Right atrium auricular region (tissue), 2 donors: ENCODE measurements around the gene GRPEL2. TPM values are rescaled to one million over a fixed set of nuclear protein-coding genes. Genes with fewer than 3 reads are reported as not detected.

Experiments
- DNase-seq: peaks from one replicate; pipeline ENCODE4 v3.0.0-alpha.2; 2019; ENCODE audit warnings: low spot score
- H3K27ac ChIP-seq, 2 donors: fragments of 200-600 bp; sonication (generic); 1 replicate in 1 of 2; 2 replicates in 1 of 2; pipeline ENCODE4 v1.5.1; 2016 to 2019
- H3K27me3 ChIP-seq, 2 donors: fragments of 200-600 bp; sonication (generic); one replicate each; pipeline versions ENCODE4 v1.5.1 to v1.6.0; 2017 to 2019
- H3K36me3 ChIP-seq: fragments of 200-600 bp; sonication (generic); one replicate; pipeline ENCODE4 v1.5.1; 2016
- H3K4me1 ChIP-seq, 2 donors: fragments of 200-600 bp; sonication (generic); one replicate each; pipeline versions ENCODE4 v1.5.1 to v1.6.0; 2017 to 2019
- H3K4me3 ChIP-seq, 2 donors: fragments of 200-600 bp; sonication (generic); 1 replicate in 1 of 2; 2 replicates in 1 of 2; pipeline ENCODE4 v1.5.1; 2017 to 2019; ENCODE audit warnings: mild to moderate bottlenecking in 1 of 2, moderate library complexity in 1 of 2
- H3K9me3 ChIP-seq, 2 donors: fragments of 200-600 bp; sonication (generic); one replicate each; pipeline ENCODE4 v1.5.1; 2019
- CTCF ChIP-seq, 2 donors: fragments of 200-600 bp; sonication (generic); IDR thresholded peaks; one replicate each; pipeline ENCODE4 v1.5.1; 2019; ENCODE audit warnings: antibody characterized with exemption in 2 of 2
- total RNA-seq, 2 donors: library from RNA; depleted of rRNA; stranded (reverse); fragments of >200 nt; gene quantifications; one replicate each; pipeline ENCODE4 v1.1.0, GENCODE V29; 2016

GRPEL2 gene
- total RNA-seq, 2 donors from 2014 or later, result 6.9 to 10.7 TPM

GRCh38 chr5:149340920-149341319 is 4.4 kb upstream of the GRPEL2 start:
- no peak for DNase-seq
- H3K4me3 ChIP-seq, result no peak overlapping the region
- TF ChIP-seq CTCF (IDR thresholded peaks at IDR 0.05), result no peak
- no peaks in the 10 kb centered on the region for H3K27me3 ChIP-seq
- H3K9me3 ChIP-seq, result no peaks in the 10 kb centered on the region
- H3K36me3 ChIP-seq, result peaks cover 48% of the 10 kb centered on the region
- no peak overlapping the region for H3K27ac ChIP-seq
- peaks cover 0 to 16% of the 10 kb centered on the region in 2 donors for H3K4me1 ChIP-seq

GRCh38 chr5:149341876-149342275 is 3.4 kb upstream of the GRPEL2 start:
- H3K9me3 ChIP-seq, result no peaks in the 10 kb centered on the region
- no peaks in the 10 kb centered on the region for H3K27me3 ChIP-seq
- no peak for TF ChIP-seq CTCF (IDR thresholded peaks at IDR 0.05)
- peaks cover 39% of the 10 kb centered on the region for H3K36me3 ChIP-seq
- no peak overlapping the region for H3K27ac ChIP-seq
- DNase-seq, result no peak
- peaks cover 0 to 22% of the 10 kb centered on the region in 2 donors for H3K4me1 ChIP-seq
- no peak overlapping the region for H3K4me3 ChIP-seq

GRCh38 chr5:149344151-149344550 is 1.1 kb upstream of the GRPEL2 start:
- TF ChIP-seq CTCF (IDR thresholded peaks at IDR 0.05), result no peak
- Histone ChIP-seq H3K36me3 (peaks cover 41% of the 10 kb centered on the region), H3K27me3 (no peaks in the 10 kb centered on the region), H3K9me3 (no peaks in the 10 kb centered on the region), H3K27ac (peak overlapping the region in 1 of 2 donors; percentile 86), H3K4me3 (no peak overlapping the region), H3K4me1 (peaks cover 0 to 35% of the 10 kb centered on the region in 2 donors)
- DNase-seq, result no peak

- no peak for TF ChIP-seq CTCF (IDR thresholded peaks at IDR 0.05)
- Histone ChIP-seq H3K27ac (peak overlapping the region; percentile 83 to 86), H3K9me3 (no peaks in the 10 kb centered on the region), H3K4me1 (peaks cover 0 to 35% of the 10 kb centered on the region in 2 donors), H3K36me3 (peaks cover 41% of the 10 kb centered on the region), H3K4me3 (peak overlapping the region; percentile 79 to 81), H3K27me3 (no peaks in the 10 kb centered on the region)
- no peak for DNase-seq
These were observed 558 bp downstream of the GRPEL2 start for GRCh38 chr5:149345892-149346222.

- DNase-seq, result no peak
- TF ChIP-seq CTCF (IDR thresholded peaks at IDR 0.05), result no peak
- H3K36me3 ChIP-seq, result peaks cover 49% of the 10 kb centered on the region
- no peaks in the 10 kb centered on the region for H3K27me3 ChIP-seq
- H3K4me3 ChIP-seq, result no peak overlapping the region
- no peak overlapping the region for H3K27ac ChIP-seq
- H3K4me1 ChIP-seq, result peaks cover 0 to 35% of the 10 kb centered on the region in 2 donors
- H3K9me3 ChIP-seq, result no peaks in the 10 kb centered on the region
These were observed 3.2 kb downstream of the GRPEL2 start for GRCh38 chr5:149348518-149348917.

- no peak for TF ChIP-seq CTCF (IDR thresholded peaks at IDR 0.05)
- Histone ChIP-seq H3K9me3 (no peaks in the 10 kb centered on the region), H3K36me3 (peaks cover 49% of the 10 kb centered on the region), H3K4me1 (peaks cover 0 to 30% of the 10 kb centered on the region in 2 donors), H3K4me3 (no peak overlapping the region), H3K27me3 (no peaks in the 10 kb centered on the region), H3K27ac (no peak overlapping the region)
- DNase-seq, result no peak
These were observed 4.1 kb downstream of the GRPEL2 start for GRCh38 chr5:149349382-149349781.
